HT-29 (cell line): ENCODE measurements around the gene POU3F1. TPM values are rescaled to one million over a fixed set of nuclear protein-coding genes. Genes with fewer than 3 reads are reported as not detected.
A peak's percentile ranks its signal among the peaks of the same experiment; 100 is the strongest.

Experiments
- DNase-seq: peaks from one replicate; pipeline ENCODE4 v3.0.0-alpha.2; 2015; ENCODE audit warnings: low spot score
- small RNA-seq: library from RNA; depleted of rRNA; stranded (forward); fragments of <200 nt; gene quantifications from one replicate; pipeline ENCODE3, GENCODE V24; 2014
- total RNA-seq: library from RNA; depleted of rRNA; stranded (reverse); fragments of >200 nt; shearing (Covaris generic); gene quantifications from 2 replicates; pipeline ENCODE4 v1.2.3, GENCODE V29; 2014; rRNA removed

Gene POU3F1
- total RNA-seq, 1 experiment from 2014 or later = 0.94 TPM

DNA sequence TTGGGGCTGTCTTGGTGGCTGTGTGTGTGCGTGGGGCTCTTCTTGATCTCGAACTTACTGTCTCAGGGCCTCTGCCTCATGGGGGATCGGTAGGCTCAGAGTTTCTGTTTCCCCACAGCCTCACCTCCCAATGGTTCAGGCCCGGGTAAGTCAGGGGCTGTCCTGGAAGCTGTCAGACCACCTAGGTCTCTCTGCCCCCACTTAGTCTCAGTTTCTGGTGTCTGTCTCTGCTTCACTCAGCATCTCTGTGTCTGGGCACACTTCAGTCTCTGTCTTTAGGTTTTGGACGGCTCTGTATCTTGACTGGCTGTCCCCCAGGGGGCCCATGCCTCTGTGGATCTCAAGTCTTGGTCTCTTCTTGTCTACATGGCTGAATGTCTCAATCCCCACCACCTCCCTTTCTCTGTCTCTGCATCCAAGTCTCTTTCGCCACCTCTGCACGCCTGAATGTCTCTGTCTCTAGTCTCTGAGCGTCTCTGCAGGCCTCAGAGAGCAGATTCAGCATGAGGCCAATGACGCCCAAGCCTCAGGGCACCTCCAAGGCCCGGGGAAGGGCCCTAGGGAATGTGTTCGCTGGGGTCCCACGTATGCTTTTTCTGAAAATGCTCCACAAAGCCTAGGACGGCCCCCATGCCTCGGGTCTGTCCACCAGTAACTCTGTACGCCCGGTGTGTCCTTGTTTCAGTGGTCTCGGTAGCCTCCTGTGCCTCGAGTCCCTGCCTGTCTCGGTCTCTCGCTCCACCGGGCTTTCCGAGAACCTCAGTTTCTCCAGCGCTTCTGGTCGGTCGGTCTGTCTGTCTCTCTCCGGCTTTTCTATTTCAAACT, 42.1 kb downstream of the POU3F1 start:
- peak; percentile 27 for DNase-seq

DNA sequence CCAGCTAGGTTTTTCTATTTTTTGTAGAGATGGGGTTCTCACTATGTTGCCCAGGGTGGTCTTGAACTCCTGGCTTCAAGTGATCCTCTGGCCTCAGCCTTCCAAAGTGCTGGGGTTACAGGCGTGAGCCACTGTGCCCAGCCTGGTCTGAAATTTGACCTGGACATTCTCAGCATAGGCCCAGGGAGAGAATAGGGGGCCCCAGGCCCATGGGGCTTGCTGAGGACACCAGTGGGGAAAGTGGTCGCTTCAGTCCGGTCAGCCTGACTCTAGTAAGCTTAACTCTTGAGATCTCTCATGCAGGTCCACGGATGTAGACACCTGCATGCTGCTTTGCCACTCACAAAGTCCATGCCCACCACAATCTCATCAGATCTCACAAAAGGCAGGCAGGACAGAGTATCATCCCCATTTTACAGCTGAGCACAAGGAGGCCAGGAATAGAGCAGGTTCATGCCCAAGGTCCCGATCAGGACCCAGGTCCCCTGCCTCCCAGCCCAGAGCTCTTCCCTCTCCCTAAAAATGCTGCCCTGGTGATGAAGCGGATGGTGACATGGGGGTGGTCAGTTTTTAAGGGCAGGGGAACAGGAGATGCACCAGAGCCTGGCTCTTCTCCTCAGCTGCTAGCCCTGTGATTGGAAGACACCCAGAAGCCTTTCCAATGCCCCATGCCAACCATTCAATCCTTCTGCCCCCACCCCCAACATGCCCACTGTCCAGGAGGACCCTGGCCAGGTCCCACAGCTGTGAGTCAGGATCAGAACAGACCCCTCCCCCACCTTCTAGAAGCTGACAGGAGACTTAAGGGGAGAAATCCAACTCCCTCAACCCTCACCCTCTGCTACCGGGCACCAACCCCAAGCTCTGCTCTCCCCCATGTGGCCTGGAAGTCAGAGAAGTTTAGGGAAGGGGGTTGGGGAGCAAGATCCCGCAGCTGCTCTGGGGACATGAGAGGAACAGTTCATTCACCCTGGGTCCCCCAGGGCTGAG, 43.0 kb downstream of the POU3F1 start:
- no peak for DNase-seq

DNA sequence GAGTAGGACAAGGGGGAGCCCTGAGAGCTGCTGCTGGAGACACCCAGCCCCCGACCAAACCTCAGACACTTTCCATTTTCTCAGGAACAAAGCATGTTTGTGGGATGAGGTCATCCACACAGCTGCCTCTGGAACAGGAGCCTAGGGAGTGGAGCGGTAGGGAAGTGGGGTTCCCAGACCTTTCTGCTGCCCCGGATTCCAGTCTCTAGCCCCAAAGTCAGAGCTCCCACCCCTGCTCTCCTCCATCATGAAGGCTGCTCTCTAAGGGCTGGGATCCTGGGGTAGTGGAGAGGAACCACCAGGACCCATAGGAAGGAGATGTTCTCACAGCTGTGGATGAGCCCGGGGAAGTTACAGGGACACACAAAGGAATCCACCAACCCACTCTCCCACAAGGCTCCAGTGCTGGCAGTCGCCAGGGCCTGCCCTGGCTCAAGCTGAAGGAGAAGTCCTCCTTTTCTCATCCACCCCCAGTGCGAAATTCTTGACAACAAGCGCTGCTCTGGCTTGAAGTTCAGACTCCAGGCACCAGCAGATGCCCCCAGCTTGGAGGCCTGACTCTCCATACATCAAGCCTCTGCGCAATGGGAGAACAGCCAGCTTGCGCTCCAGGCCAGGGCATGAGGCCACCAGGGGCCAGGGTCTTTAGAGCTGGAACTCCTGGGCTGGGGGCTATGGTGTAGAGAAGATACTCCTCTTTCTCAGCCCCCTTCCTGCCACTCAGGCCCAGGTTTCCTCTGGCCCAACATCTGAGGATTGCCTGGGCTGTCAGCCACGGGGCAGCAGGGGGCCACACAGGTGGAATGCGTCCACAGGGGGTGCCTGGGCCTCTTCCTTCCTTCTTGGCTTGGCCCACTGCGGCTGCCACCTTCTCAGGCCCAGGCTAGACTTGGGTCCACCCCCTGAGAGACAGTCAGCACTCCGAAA, 45.8 kb downstream of the POU3F1 start:
- DNase-seq = no peak

DNA sequence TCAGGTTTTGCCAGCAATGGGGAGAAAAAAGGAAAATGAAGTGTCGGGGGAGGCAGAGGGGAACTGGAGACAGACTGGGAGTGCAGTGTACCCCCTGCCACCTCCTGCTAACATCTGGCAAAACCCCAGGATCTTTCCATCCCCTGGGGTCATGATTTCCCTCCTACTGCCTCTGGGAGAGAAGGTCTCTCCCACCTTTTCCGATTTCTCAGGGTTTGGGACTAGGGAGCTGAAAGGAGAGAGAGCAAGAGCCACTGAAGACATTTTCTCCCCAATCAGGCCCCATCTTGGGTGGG, 46.4 kb downstream of the POU3F1 start:
- no peak for DNase-seq

DNA sequence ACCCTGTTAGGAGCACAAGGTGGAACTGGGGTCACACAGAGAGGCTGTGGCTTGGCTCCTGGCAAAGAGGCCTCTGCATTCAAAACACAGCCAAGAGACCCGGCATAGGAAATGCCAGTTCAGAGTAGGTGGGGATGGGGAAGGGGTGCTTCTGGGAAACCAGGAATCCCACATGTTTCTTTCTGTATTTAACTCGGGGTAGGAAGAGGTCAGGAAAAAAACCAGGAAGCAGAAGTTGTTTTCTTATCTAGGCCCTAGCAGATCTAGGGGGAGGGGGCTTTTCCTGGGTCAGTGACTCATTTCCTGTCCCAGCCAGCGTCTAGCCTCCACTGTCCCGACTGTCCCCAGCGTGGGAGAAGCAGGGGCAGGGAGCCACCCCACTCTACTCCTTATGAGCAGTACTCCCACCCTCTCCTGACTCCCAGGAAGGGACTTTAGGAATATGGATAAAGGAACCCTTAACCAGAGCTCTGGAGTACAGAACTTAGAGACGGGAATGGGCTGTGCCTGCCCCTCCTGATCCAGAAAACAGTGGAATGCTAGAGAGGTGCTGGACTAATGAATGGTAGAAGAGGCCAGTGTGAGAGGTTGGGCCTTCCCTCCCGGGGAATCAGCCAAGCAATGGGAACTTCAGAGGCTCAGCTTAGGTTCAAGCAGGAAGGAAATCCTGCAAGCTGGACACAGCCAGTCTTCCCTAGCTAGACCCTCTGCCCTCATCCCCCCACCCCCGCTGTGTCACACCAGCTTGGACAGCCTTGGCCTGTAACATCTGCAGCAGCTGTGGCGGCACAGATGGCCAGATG, 47.0 kb downstream of the POU3F1 start:
- peak; percentile 64 for DNase-seq

DNA sequence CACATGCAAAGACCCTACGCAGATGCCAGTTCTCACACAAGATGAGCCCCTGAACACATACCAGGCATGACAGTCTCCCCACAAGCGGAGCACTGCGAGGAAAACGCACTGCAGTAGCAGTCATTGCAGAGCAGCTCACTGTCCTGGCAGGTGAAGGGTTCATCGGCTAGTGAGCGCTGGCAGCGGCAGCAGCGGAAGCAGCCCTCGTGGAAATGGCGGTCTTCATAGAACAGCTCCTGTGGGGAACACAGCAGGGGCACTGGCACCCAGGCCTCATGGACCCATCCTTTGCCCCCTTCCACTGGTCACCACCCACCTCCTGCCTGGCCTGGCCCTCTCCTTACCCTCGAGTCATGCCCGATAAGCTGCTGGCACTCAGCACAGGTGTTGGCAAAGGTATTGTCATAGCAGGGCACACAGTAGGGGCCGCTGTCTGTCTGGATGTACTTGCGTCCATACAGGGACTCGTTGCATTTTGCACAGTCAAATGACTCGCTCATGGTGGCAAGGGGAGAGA, 47.6 kb downstream of the POU3F1 start:
- no peak for DNase-seq

DNA sequence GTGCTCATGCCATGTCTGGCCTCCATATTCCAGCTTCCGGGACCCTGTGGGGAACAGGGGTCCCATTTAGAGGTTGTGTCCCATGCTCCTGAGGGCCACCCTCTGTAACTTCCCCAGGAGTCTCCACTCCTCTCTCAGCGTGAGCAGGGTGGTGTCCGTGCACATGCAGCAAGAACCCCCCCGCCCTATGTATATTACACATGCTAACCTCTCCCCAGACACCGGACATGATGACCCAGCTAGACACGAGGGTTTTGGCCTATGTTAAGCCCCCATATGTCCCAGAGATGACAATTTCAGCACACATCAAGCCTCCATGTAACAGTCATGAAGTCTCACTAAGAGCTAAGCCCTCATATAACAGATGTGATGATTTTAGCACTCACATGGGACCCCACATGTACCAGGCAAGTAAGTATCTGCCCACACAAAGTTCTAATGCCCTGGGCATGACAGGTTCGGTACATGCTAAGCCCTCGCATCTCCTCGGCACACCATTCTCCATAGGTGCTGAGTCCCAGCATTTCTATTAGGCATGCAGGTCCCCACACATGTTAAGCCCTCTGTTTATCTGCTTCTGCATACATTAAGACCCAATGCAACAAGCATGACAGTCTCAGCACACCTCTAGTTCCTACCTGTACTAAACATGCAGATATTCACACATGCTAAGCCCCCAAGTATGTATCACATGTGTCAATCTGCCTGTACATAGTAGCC, 48.3 kb downstream of the POU3F1 start:
- no peak for DNase-seq

DNA sequence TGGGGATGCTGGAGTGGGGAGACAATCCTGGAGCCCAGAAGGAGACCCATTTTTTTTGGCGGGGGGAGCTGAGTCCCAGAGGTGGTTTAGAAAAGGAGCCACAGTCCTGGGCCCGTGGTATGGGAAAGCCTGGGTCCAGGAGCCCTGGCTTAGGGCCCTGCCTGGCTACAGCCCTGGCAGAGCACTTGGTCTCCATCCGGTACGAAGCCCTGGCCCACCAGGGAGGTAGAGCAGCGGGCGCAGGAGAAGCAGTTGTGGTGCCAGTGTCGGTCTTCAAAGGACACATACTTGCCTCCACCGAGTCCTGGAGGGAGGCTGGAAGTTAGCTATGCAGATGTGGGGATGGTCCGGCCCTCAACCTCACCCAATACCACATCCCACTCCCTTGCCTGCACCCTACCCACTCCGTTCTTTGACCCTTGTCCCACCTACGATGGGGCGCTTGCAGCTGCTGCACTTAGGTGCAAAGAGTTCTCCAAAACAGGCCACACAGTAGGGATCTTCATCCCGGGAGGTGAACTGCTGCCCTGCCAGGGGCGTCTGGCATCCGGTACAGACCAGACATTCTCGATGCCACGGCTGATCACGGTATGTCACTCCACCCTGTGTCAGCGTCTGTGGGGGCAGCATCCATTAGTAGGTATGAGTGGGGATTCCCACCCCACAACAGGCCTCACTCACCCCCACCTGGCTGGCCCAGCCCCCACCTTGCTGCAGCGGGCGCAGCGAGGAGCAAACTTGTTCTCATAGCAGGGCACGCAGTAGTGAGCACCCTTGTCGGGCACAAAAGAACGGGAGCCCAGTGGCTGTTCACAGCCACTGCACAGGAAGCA, 49.1 kb downstream of the POU3F1 start:
- no peak for DNase-seq

DNA sequence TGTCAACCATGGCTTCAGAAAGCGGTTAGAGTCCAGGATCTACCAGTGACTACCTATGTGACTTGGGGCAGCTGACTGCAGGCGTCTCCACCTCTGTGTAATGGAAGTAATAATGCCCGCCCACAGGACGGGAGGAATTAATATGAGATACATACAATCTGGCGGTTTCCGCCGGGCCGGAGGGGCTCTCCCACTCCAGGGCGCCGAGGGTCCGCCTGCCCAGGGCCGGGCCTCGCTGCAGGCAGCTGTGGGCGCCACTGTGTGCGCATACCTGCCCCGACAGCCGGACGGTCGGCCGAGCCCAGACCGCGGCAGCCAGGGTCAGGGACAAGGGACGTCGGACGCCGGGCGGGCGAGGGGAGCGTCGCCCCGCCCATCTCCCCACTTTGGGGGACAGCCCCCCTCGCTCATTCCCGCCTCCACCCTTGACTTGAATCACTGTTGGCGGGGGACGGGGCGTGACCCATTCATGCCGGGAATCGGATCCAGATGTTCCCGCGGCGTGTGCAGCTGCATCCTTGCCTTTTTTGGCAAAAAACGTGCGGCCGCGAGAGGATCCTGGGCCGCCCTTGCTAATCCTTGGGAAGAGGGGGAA, 50.7 kb downstream of the POU3F1 start:
- peak; percentile 52 for DNase-seq

DNA sequence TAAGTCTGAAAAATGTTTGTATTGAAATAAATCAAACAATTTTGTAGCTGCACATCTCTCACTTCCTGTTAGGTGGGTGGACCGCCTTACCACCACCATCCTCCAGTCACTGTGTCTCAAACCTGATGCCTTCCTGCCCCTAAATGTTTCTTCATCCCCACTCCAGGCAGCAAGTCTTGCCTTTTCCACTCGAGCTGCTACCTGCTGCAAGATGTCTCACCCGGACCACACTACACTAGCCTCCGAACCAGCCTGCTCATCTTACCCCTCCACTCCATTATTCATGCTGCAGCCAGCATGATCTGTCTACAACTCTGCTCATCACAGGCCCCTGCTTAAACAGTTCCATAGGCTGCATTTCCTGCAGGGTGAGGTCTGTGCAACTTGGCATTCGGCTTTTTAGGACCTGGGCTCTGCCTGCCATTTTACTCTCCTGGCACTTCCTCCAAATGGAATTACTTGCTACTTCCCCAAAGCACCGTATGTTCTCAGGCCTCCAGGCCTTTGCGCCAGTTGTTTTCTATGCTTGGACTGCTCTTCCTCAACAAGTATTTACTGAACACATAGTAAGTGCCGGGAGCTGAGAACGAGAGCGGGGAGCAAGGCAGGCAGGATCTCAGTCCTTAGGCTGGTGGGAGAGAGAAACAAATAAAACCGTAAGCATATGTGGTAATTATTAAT, 51.6 kb downstream of the POU3F1 start:
- no peak for DNase-seq

Small RNAs within 50 kb of the gene (small RNA-seq; reads per million reads assigned to genes)
- not detected for gene MIR3659

Other genes with a start within 250 kb of the POU3F1 start
- 103 and 113 TPM in 2 replicates for gene C1orf122, start 239.0 kb downstream of the POU3F1 start, total RNA-seq
- 55.1 and 56.7 TPM in 2 replicates for gene YRDC, start 238.6 kb downstream of the POU3F1 start, total RNA-seq
- gene MTF1, start 187.2 kb downstream of the POU3F1 start, total RNA-seq = 3.0 and 3.7 TPM in 2 replicates
- 10.0 and 15.5 TPM in 2 replicates for gene INPP5B, start 99.7 kb downstream of the POU3F1 start, total RNA-seq
- 57.5 and 69.0 TPM in 2 replicates for gene SF3A3, start 56.8 kb downstream of the POU3F1 start, total RNA-seq
- gene FHL3, start 41.3 kb downstream of the POU3F1 start, total RNA-seq = 12.2 and 15.2 TPM in 2 replicates
- gene UTP11, start 34.1 kb downstream of the POU3F1 start, total RNA-seq = 22.1 and 26.1 TPM in 2 replicates